ENCODE data around the gene MYO1F. TPM values are rescaled to one million over a fixed set of nuclear protein-coding genes. Genes with fewer than 3 reads are reported as not detected.

Gene MYO1F
- total RNA-seq, 1 donor from 2014 or later: 7.4 TPM

GRCh38 chr19:8611877-8612806, 34.9 kb upstream of the MYO1F start:
- no peak overlapping the region for H3K4me3 ChIP-seq
- no peaks in the 10 kb centered on the region for H3K9me3 ChIP-seq (replicated peaks)
- peak overlapping the region; percentile 65 for H3K27ac ChIP-seq (replicated peaks)
- peaks cover 26% of the 10 kb centered on the region for H3K4me1 ChIP-seq
- intact Hi-C loops (cut with micrococcal nuclease): no loop called here
- no peaks in the 10 kb centered on the region for H3K36me3 ChIP-seq
- TF ChIP-seq CTCF (IDR thresholded peaks at IDR 0.05; ENCODE audit: borderline replicate concordance): no peak
- peaks cover 39% of the 10 kb centered on the region for H3K27me3 ChIP-seq (ENCODE audit: low read depth)
- DNase-seq: peak; percentile 72

GRCh38 chr19:8611391-8611876, 34.2 kb upstream of the MYO1F start:
- peaks cover 29% of the 10 kb centered on the region for H3K4me1 ChIP-seq

GRCh38 chr19:8610936-8611300, 33.7 kb upstream of the MYO1F start:
- TF ChIP-seq CTCF (IDR thresholded peaks at IDR 0.05; ENCODE audit: borderline replicate concordance): no peak
- no peaks in the 10 kb centered on the region for H3K9me3 ChIP-seq (replicated peaks)
- peak overlapping the region; percentile 86 for H3K27ac ChIP-seq (replicated peaks)
- H3K27me3 ChIP-seq (ENCODE audit: low read depth): peaks cover 27% of the 10 kb centered on the region
- H3K4me3 ChIP-seq: peak overlapping the region; percentile 72
- intact Hi-C loops (cut with micrococcal nuclease): no loop called here
- no peak for DNase-seq
- H3K4me1 ChIP-seq: peaks cover 29% of the 10 kb centered on the region
- H3K36me3 ChIP-seq: no peaks in the 10 kb centered on the region

More at GRCh38 chr19:8611391-8611876, 34.2 kb upstream of the MYO1F start:
- intact Hi-C loops (cut with micrococcal nuclease): no loop called here
- Histone ChIP-seq H3K9me3 (replicated peaks) (no peaks in the 10 kb centered on the region), H3K27ac (replicated peaks) (peak overlapping the region; percentile 65), H3K27me3 (ENCODE audit: low read depth) (peaks cover 32% of the 10 kb centered on the region), H3K4me3 (no peak overlapping the region), H3K36me3 (no peaks in the 10 kb centered on the region)
- no peak for DNase-seq
- TF ChIP-seq CTCF (IDR thresholded peaks at IDR 0.05; ENCODE audit: borderline replicate concordance): no peak

GRCh38 chr19:8610041-8610935, 33.0 kb upstream of the MYO1F start, which contains the start of gene ADAMTS10:
TSS of gene ADAMTS10 (minus strand) at chr19:8610715. CDS start at chr19:8605710, 5,005 bp downstream.
- Histone ChIP-seq H3K9me3 (replicated peaks) (peaks cover under 1% of the 10 kb centered on the region), H3K27ac (replicated peaks) (peak within 1 kb of the TSS; percentile 86), H3K4me3 (peak within 1 kb of the TSS; percentile 72), H3K4me1 (peaks cover 29% of the 10 kb centered on the region), H3K27me3 (ENCODE audit: low read depth) (peaks cover 25% of the 10 kb centered on the region), H3K36me3 (peaks cover 4% of the 10 kb centered on the region)
- TF ChIP-seq CTCF (IDR thresholded peaks at IDR 0.05; ENCODE audit: borderline replicate concordance): no peak
- DNase-seq: peak; percentile 51
- intact Hi-C loops (cut with micrococcal nuclease): no loop called here

Data from left ventricle myocardium inferior (tissue), 1 donor.